NT2/D1 (cell line): ENCODE results near the gene CYP2F1.

Source experiments
- SUZ12 ChIP-seq: IDR thresholded peaks from 2 replicates; pipeline ENCODE4 v1.6.1; 2011; ENCODE audit not compliant: insufficient read length, insufficient read depth; ENCODE audit errors: extremely low read depth
- ZNF274 ChIP-seq: IDR thresholded peaks from 2 replicates; pipeline ENCODE4 v1.6.1; 2011; ENCODE audit warnings: mild to moderate bottlenecking, low read depth, low read length

- TF ChIP-seq ZNF274 (no peak), SUZ12 (no peak)
These were observed 61.9 kb downstream of the CYP2F1 start for GRCh38 chr19:41175801-41176777.
